ENCODE measurements around the gene ILF2. TPM values are rescaled to one million over a fixed set of nuclear protein-coding genes. Genes with fewer than 3 reads are reported as not detected.

ILF2 gene
- total and polyA plus RNA-seq, 2 of the 13 experiments (the other 11 are each of a cell fraction or from before 2014, with no cell fraction given): 292 to 366 TPM

DNA sequence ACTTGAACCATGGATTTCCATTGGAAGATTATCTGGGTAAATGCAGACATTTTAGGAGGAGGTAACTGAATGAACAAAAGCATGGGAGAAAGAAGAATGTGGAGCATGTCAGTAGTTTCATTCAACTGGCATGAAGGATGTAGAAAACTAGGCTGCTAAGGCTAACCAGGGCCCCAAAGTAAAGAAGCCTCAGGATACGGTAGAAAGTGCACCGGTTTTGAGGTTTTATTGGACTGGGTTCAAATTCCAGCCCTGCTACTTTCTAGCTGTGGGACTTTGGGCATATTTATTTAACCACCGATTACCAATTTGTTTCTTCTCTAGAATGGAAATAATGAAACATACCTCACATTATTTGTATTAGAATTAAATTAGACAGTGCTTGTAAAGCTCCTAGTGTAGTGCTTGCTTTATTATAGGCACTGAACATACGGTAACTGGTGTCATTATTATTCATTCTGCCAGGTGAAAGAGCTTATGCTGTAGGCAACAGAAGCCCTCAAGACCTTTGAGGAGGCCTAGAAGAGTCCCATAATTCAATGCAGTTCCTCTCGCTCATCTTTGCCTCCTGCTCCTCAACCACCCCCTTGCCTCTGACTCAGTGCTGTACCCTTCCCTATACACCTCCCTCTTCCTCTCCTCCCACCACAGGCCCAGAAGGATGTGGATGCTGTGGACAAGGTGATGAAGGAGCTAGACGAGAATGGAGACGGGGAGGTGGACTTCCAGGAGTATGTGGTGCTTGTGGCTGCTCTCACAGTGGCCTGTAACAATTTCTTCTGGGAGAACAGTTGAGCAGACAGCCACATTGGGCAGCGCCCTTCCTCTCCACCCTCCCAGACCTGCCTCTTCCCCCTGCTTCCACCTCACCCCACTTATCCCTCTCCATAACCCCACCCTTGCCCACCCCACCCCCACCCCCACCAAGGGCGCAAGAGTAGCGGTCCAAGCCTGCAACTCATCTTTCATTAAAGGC, 39.5 kb downstream of the ILF2 start (continued):
- TF ChIP-seq, protein P1, sequence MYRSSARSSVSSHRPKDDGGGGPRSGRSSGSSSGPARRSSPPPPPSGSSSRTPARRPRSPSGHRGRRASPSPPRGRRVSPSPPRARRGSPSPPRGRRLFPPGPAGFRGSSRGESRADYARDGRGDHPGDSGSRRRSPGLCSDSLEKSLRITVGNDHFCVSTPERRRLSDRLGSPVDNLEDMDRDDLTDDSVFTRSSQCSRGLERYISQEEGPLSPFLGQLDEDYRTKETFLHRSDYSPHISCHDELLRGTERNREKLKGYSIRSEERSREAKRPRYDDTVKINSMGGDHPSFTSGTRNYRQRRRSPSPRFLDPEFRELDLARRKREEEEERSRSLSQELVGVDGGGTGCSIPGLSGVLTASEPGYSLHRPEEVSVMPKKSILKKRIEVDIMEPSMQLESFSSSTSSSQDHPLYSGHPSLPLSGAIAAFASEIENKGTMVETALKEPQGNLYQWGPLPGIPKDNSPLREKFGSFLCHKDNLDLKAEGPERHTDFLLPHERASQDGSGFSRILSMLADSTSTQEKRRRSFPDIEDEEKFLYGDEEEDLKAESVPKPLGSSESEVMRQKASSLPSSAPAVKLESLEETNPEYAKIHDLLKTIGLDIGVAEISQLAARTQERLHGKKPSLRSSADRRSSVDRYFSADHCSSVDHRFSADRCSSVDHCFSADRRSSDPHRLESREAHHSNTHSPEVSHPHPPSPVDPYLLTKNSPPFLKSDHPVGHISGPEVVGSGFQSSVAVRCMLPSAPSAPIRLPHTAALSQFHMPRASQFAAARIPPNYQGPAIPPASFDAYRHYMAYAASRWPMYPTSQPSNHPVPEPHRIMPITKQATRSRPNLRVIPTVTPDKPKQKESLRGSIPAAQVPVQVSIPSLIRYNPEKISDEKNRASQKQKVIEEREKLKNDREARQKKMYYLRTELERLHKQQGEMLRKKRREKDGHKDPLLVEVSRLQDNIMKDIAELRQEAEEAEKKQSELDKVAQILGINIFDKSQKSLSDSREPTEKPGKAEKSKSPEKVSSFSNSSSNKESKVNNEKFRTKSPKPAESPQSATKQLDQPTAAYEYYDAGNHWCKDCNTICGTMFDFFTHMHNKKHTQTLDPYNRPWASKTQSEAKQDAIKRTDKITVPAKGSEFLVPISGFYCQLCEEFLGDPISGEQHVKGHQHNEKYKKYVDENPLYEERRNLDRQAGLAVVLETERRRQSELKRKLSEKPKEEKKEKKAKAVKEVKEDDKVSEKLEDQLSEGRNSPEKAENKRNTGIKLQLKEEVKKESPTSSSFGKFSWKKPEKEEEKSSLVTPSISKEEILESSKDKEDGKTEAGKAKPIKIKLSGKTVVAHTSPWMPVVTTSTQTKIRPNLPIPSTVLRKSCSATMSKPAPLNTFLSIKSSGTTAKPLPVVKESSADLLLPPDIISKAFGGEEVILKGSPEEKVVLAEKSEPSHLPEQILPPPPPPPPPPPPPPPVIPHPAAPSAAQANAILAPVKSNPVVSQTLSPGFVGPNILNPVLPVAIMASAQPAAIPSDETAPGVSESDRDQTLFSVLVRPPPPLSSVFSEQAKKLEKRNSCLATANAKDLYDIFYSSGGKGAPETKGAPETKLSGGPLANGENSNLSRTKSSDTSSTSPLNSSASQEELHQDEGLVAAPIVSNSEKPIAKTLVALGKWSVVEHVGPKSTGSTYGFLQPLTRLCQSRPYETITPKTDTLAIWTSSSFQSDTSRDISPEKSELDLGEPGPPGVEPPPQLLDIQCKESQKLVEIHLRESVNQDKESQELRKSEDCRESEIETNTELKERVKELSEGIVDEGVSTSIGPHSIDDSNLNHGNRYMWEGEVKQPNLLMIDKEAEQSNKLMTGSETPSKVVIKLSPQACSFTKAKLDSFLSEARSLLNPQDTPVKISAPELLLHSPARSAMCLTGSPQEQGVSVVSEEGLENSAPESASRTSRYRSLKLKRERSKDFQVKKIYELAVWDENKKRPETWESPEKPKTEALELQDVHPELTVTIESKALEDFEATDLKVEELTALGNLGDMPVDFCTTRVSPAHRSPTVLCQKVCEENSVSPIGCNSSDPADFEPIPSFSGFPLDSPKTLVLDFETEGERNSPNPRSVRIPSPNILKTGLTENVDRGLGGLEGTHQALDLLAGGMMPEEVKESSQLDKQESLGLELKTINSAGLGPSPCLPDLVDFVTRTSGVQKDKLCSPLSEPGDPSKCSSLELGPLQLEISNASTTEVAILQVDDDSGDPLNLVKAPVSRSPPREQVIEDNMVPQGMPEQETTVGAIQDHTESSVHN (CRISPR knock-in tag; IDR thresholded peaks at IDR 0.05): no peak
- no peak for TF ChIP-seq TRIM24 (CRISPR knock-in tag; IDR thresholded peaks at IDR 0.05)
- no peak for TF ChIP-seq ZNF205 (CRISPR knock-in tag; IDR thresholded peaks at IDR 0.05)
- TF ChIP-seq, protein P2, sequence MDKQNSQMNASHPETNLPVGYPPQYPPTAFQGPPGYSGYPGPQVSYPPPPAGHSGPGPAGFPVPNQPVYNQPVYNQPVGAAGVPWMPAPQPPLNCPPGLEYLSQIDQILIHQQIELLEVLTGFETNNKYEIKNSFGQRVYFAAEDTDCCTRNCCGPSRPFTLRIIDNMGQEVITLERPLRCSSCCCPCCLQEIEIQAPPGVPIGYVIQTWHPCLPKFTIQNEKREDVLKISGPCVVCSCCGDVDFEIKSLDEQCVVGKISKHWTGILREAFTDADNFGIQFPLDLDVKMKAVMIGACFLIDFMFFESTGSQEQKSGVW (CRISPR knock-in tag; IDR thresholded peaks at IDR 0.05; ENCODE audit: borderline replicate concordance): no peak
- no peak for TF ChIP-seq ZNF343 (CRISPR knock-in tag; IDR thresholded peaks at IDR 0.05)
- no peak for TF ChIP-seq SP2 (CRISPR knock-in tag; IDR thresholded peaks at IDR 0.05)
- no peak for TF ChIP-seq ZNF335 (CRISPR knock-in tag; IDR thresholded peaks at IDR 0.05)
- TF ChIP-seq, protein P3, sequence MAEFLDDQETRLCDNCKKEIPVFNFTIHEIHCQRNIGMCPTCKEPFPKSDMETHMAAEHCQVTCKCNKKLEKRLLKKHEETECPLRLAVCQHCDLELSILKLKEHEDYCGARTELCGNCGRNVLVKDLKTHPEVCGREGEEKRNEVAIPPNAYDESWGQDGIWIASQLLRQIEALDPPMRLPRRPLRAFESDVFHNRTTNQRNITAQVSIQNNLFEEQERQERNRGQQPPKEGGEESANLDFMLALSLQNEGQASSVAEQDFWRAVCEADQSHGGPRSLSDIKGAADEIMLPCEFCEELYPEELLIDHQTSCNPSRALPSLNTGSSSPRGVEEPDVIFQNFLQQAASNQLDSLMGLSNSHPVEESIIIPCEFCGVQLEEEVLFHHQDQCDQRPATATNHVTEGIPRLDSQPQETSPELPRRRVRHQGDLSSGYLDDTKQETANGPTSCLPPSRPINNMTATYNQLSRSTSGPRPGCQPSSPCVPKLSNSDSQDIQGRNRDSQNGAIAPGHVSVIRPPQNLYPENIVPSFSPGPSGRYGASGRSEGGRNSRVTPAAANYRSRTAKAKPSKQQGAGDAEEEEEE (CRISPR knock-in tag; IDR thresholded peaks at IDR 0.05; ENCODE audit: borderline replicate concordance): no peak
- TF ChIP-seq, protein P4, sequence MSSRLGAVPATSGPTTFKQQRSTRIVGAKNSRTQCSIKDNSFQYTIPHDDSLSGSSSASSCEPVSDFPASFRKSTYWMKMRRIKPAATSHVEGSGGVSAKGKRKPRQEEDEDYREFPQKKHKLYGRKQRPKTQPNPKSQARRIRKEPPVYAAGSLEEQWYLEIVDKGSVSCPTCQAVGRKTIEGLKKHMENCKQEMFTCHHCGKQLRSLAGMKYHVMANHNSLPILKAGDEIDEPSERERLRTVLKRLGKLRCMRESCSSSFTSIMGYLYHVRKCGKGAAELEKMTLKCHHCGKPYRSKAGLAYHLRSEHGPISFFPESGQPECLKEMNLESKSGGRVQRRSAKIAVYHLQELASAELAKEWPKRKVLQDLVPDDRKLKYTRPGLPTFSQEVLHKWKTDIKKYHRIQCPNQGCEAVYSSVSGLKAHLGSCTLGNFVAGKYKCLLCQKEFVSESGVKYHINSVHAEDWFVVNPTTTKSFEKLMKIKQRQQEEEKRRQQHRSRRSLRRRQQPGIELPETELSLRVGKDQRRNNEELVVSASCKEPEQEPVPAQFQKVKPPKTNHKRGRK (CRISPR knock-in tag; IDR thresholded peaks at IDR 0.05): no peak
- TF ChIP-seq SMYD3 (CRISPR knock-in tag; IDR thresholded peaks at IDR 0.05): no peak
- TF ChIP-seq ZNF234 (CRISPR knock-in tag; conservative IDR thresholded peaks at IDR 0.05): no peak
- TF ChIP-seq MATR3 (CRISPR knock-in tag; IDR thresholded peaks at IDR 0.05): no peak
- no peak for TF ChIP-seq ARNT (IDR thresholded peaks at IDR 0.05)
